ENCODE data around the gene WDR6.

- TF ChIP-seq CTCF (IDR thresholded peaks at IDR 0.05) (peak; percentile 41 to 60 (median 41)), POLR2A (IDR thresholded peaks at IDR 0.05; ENCODE audit: low read depth) (no peak), POLR2AphosphoS5 (IDR thresholded peaks at IDR 0.05) (peak; percentile 90 to 94)
These were observed at the start of gene WDR6 for GRCh38 chr3:49007068-49007770.
